ENCODE measurements around the gene NFXL1.
A peak's percentile ranks its signal among the peaks of the same experiment; 100 is the strongest.

NFXL1 gene

GRCh38 chr4:47838445-47838844 is 75.9 kb downstream of the NFXL1 start:
- CTCF ChIA-PET: interaction anchor here (0.9 to 10.7 kb wide), 14 partner anchors 8 to 172 kb away, joined by 3 to 433 read pairs (median 8); no protein-coding TSS in a partner anchor
- no peak for DNase-seq (ENCODE audit: low read depth, low spot score)
- no peak for TF ChIP-seq CTCF (IDR thresholded peaks at IDR 0.05; ENCODE audit: insufficient read depth, low read length, missing control alignments)
- H3K4me3 ChIP-seq (ENCODE audit: low read depth, low read length): no peak overlapping the region
- POLR2A ChIA-PET: no interaction called here

- no peak for TF ChIP-seq CTCF (IDR thresholded peaks at IDR 0.05; ENCODE audit: insufficient read depth, low read length, missing control alignments)
- ChIA-PET CTCF (interaction anchor here (1.3 to 10.7 kb wide), 9 partner anchors 10 to 171 kb away, joined by 3 to 433 read pairs (median 25); no protein-coding TSS in a partner anchor), POLR2A (no interaction called here)
- H3K4me3 ChIP-seq (ENCODE audit: low read depth, low read length): peak within 1 kb of the TSS; percentile 71
- DNase-seq (ENCODE audit: low read depth, low spot score): no peak
These were observed 76.5 kb downstream of the NFXL1 start, which contains the start of gene CORIN for GRCh38 chr4:47837908-47838294. Gene CORIN, minus strand, starts transcription at chr4:47838067. Its CDS starts 118 bp downstream, at chr4:47837949.

- TF ChIP-seq CTCF (IDR thresholded peaks at IDR 0.05; ENCODE audit: insufficient read depth, low read length, missing control alignments): peak; percentile 11
- peak overlapping the region; percentile 71 for H3K4me3 ChIP-seq (ENCODE audit: low read depth, low read length)
- ChIA-PET CTCF (interaction anchor here (0.7 to 10.7 kb wide), 45 partner anchors 9 to 248 kb away, joined by 3 to 433 read pairs (median 5); no protein-coding TSS in a partner anchor), POLR2A (interaction anchor here (1.1 to 1.3 kb wide), 2 partner anchors 25 to 123 kb away, joined by 3 to 4 read pairs; no protein-coding TSS in a partner anchor)
- DNase-seq (ENCODE audit: low read depth, low spot score): no peak
These were observed 77.1 kb downstream of the NFXL1 start for GRCh38 chr4:47837094-47837907.

GRCh38 chr4:47836641-47837093 is 77.7 kb downstream of the NFXL1 start:
- POLR2A ChIA-PET: interaction anchor here (0.5 to 1.3 kb wide), 3 partner anchors 26 to 306 kb away, joined by 3 to 4 read pairs (median 3); no protein-coding TSS in a partner anchor
- H3K4me3 ChIP-seq (ENCODE audit: low read depth, low read length): peak overlapping the region; percentile 71
- no peak for DNase-seq (ENCODE audit: low read depth, low spot score)
- TF ChIP-seq CTCF (IDR thresholded peaks at IDR 0.05; ENCODE audit: insufficient read depth, low read length, missing control alignments): peak; percentile 91
- CTCF ChIA-PET: interaction anchor here (0.7 to 10.7 kb wide), 52 partner anchors 8 to 273 kb away, joined by 3 to 433 read pairs (median 4); no protein-coding TSS in a partner anchor

GRCh38 chr4:47835494-47835893 is 78.9 kb downstream of the NFXL1 start:
- no peak for DNase-seq (ENCODE audit: low read depth, low spot score)
- no peak for TF ChIP-seq CTCF (IDR thresholded peaks at IDR 0.05; ENCODE audit: insufficient read depth, low read length, missing control alignments)
- POLR2A ChIA-PET: no interaction called here
- CTCF ChIA-PET: interaction anchor here (0.8 to 10.7 kb wide), 17 partner anchors 12 to 272 kb away, joined by 3 to 433 read pairs (median 4); no protein-coding TSS in a partner anchor
- no peak overlapping the region; the same call in 1 of the 2 replicates for H3K4me3 ChIP-seq (ENCODE audit: low read depth, low read length)
